Activated CD4-positive, alpha-beta memory T cell treated with anti-CD3 and anti-CD28 coated beads, Interleukin-2, amount 10 ng/mL, durations not matched to agents 7 days and 5 days (primary cell): ENCODE results near the gene STK32A. TPM values are rescaled to one million over a fixed set of nuclear protein-coding genes. Genes with fewer than 3 reads are reported as not detected.

Experiments
- CTCF ChIA-PET: fragments of 350-600 bp; sonication (Branson Sonifier 250); formaldehyde crosslinking; loops from one replicate; lab custom pipeline; 2021; ENCODE audit warnings: antibody characterized with exemption, inconsistent platforms; lab: Charles Lee
- POLR2A ChIA-PET: fragments of 350-600 bp; sonication (Branson Sonifier 250); formaldehyde crosslinking; loops from one replicate; lab custom pipeline; 2021; ENCODE audit warnings: antibody characterized with exemption; lab: Charles Lee
- DNase-seq: peaks from one replicate; pipeline ENCODE4 v3.0.0-alpha.2; 2020
- H3K27ac Mint-ChIP-seq: one replicate; pipeline ENCODE4 v1.8.0; 2021; ENCODE audit warnings: mild to moderate bottlenecking, mixed read lengths
- H3K27me3 Mint-ChIP-seq: one replicate; pipeline ENCODE4 v1.8.0; 2021; ENCODE audit warnings: mixed read lengths
- H3K36me3 Mint-ChIP-seq: one replicate; pipeline ENCODE4 v1.8.0; 2021; ENCODE audit warnings: low read depth, mixed read lengths
- H3K4me1 Mint-ChIP-seq: one replicate; pipeline ENCODE4 v1.8.0; 2021; ENCODE audit warnings: mixed read lengths
- H3K4me3 Mint-ChIP-seq: one replicate; pipeline ENCODE4 v1.8.0; 2021; ENCODE audit warnings: mild to moderate bottlenecking, mixed read lengths
- H3K9me3 Mint-ChIP-seq: one replicate; pipeline ENCODE4 v1.8.0; 2021; ENCODE audit warnings: mixed read lengths
- total RNA-seq, 2 experiments: library from RNA; stranded (reverse); gene quantifications; one replicate each; pipeline ENCODE4 v1.2.3, GENCODE V29; 2021

The STK32A gene
- total RNA-seq, 2 experiments from 2014 or later, result not detected

DNA sequence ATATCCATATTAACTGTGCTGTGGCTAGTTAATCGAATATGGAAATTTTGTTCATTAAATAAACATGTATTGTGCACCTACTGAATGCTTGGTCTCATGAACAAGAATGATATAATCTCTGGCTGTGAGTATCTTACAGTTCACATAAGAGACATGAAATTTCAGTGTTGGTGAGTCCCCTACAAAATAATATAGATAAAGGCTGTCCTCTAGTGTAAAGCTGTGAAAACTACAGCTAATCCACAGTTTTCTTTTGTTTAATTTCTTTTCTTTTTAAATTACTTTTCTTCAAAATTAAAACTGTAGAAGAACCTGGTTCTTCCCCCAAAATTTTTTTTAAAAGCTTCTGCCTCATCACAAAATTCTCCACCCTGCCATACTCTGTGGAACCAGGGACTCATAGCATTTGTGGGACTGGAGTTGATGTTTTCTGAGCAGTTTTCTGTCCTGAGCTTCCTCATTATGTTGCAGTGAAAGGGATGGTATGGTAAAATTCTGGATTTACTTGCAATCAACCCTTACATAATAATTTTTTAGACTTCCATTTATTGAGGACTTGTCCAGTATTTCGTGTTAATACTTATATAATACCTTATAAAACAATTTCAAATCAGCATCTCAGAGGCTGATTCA lies 135.0 kb downstream of the STK32A start:
- no peaks in the 10 kb centered on the region for H3K27me3 Mint-ChIP-seq
- H3K4me1 Mint-ChIP-seq, result no peaks in the 10 kb centered on the region
- ChIA-PET POLR2A (no interaction called here), CTCF (interaction anchor here (1.0 kb wide), 1 partner anchor 181 kb away, joined by 4 read pairs; no protein-coding TSS in a partner anchor)
- no peaks in the 10 kb centered on the region for H3K36me3 Mint-ChIP-seq
- no peak overlapping the region for H3K4me3 Mint-ChIP-seq
- no peak for DNase-seq
- no peak overlapping the region for H3K27ac Mint-ChIP-seq
- no peaks in the 10 kb centered on the region for H3K9me3 Mint-ChIP-seq

DNA sequence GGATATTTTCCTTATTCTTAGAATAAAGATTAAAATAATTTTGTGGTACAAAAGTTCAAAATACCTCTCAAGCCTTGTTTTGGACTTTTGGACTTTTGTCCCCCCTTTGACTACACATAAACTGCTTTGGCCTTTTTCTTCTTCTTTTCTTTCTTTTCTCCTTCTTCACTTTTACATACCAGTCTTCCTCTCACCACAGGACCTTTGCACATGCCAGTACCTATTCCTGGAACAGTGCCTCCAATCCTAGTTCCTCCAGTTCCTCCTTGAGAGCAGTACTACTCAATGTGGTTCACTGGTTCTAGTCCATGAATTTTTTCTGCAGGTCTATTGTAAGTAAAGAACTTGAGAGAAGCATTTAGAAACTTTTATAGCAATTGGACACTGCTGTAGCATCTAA lies 136.5 kb downstream of the STK32A start:
- POLR2A ChIA-PET, result no interaction called here
- no peak overlapping the region for H3K4me3 Mint-ChIP-seq

DNA sequence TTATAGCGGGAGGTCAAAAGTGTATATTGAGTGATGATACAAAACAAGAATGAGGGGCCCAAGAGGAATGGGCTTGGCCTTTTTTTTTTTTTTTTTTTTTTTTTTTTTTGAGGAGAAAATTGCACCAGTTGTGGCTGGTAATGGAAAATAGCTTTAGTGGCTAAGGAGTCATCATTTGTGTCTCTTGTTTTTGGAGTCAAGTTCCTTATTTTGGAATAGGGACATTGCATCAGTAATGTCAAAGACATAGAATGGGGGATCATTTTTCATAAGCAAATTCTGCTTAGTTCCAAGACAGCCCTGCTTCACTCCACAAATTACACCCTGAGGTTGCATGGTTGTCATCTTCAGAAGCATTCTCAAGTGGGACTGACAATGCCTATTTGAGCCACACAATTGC lies 137.4 kb downstream of the STK32A start:
- no peak overlapping the region for H3K27ac Mint-ChIP-seq
- H3K36me3 Mint-ChIP-seq, result no peaks in the 10 kb centered on the region
- POLR2A ChIA-PET, result no interaction called here
- H3K4me1 Mint-ChIP-seq, result no peaks in the 10 kb centered on the region
- no peak for DNase-seq
- H3K9me3 Mint-ChIP-seq, result no peaks in the 10 kb centered on the region
- no peaks in the 10 kb centered on the region for H3K27me3 Mint-ChIP-seq
- CTCF ChIA-PET, result no interaction called here
- H3K4me3 Mint-ChIP-seq, result no peak overlapping the region

More for the DNA sequence above, 136.5 kb downstream of the STK32A start:
- no peak overlapping the region for H3K27ac Mint-ChIP-seq
- no peaks in the 10 kb centered on the region for H3K27me3 Mint-ChIP-seq
- H3K9me3 Mint-ChIP-seq, result no peaks in the 10 kb centered on the region
- no peak for DNase-seq
- H3K36me3 Mint-ChIP-seq, result no peaks in the 10 kb centered on the region
- no peaks in the 10 kb centered on the region for H3K4me1 Mint-ChIP-seq
- CTCF ChIA-PET, result no interaction called here

DNA sequence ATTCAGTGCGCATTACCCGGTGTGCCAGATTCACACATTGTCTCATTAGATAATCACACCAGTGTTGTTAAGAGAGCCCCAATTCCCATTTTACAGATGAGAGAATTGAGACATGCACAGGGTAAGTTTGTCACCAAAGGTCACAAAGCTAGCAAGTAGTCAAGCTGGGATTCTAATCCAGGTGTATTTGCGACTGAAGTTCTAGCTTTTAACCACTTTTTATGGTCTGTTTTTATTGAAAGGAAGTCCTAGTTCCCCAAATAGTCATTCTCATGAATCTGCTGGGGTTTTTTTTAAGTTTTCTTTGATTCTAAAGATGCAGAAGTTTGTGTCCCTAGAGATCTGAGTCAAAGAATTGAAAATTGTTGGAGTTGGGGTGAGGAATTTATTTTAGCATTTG lies 138.5 kb downstream of the STK32A start:
- POLR2A ChIA-PET, result no interaction called here

GRCh38 chr5:147375151-147375550 lies 140.3 kb downstream of the STK32A start:
- H3K4me3 Mint-ChIP-seq, result no peak overlapping the region
- peaks cover 7% of the 10 kb centered on the region for H3K9me3 Mint-ChIP-seq
- no peak overlapping the region for H3K27ac Mint-ChIP-seq
- ChIA-PET CTCF (no interaction called here), POLR2A (interaction anchor here (0.7 kb wide), 1 partner anchor 173 kb away, joined by 3 read pairs; no protein-coding TSS in a partner anchor)
- H3K36me3 Mint-ChIP-seq, result no peaks in the 10 kb centered on the region
- no peaks in the 10 kb centered on the region for H3K4me1 Mint-ChIP-seq
- no peak for DNase-seq
- no peaks in the 10 kb centered on the region for H3K27me3 Mint-ChIP-seq

More for the DNA sequence above, 138.5 kb downstream of the STK32A start:
- Mint-ChIP-seq H3K4me3 (no peak overlapping the region), H3K27me3 (no peaks in the 10 kb centered on the region), H3K36me3 (no peaks in the 10 kb centered on the region), H3K9me3 (no peaks in the 10 kb centered on the region), H3K4me1 (no peaks in the 10 kb centered on the region), H3K27ac (no peak overlapping the region)
- DNase-seq, result no peak
- CTCF ChIA-PET, result no interaction called here

GRCh38 chr5:147377682-147378081 lies 142.9 kb downstream of the STK32A start:
- no peak for DNase-seq
- Mint-ChIP-seq H3K36me3 (no peaks in the 10 kb centered on the region), H3K27me3 (no peaks in the 10 kb centered on the region), H3K4me1 (no peaks in the 10 kb centered on the region), H3K27ac (no peak overlapping the region), H3K4me3 (no peak overlapping the region), H3K9me3 (peaks cover 7% of the 10 kb centered on the region)
- ChIA-PET POLR2A (no interaction called here), CTCF (no interaction called here)

DNA sequence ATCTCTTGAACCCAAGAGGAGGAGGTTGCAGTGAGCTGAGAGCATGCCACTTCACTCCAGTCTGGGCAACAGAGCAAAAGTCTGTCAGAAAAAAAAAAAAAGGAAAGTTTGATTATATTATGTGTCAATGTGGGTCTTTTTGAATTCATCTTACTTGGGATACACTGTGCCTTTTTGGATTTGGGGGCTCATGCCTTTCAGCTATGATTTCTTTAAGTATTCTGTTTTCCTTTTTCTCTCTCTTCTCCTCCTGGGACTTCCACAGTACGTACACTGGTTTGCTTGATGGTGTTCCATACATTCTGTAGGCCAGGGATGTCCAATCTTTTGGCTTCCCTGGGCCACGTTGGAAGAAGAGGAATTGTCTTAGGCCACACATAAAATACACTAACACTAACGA lies 146.7 kb downstream of the STK32A start:
- Mint-ChIP-seq H3K9me3 (peaks cover 7% of the 10 kb centered on the region), H3K4me3 (no peak overlapping the region)
- POLR2A ChIA-PET, result no interaction called here

DNA sequence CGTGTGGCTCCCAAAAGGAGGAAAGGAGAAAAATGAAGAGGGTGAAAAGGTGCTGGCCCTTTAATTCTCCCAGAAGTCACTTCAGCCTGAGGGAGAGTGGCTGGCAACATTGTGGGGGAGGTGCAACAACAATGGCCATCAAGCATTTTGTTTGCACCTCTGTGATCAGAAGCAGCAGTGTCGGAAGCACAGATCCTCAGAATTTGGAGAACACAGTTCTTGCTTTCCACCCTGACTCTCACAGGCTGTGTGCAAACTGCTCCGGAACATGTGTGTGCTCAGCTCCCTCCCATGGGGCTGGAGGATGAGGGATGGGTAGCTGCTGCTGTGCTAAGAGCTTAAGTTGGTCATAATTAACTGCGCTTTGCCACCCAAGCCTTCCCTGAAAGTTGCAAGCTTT lies 147.9 kb downstream of the STK32A start:
- H3K27ac Mint-ChIP-seq, result no peak overlapping the region
- POLR2A ChIA-PET, result no interaction called here
- H3K4me3 Mint-ChIP-seq, result no peak overlapping the region
- no peaks in the 10 kb centered on the region for H3K4me1 Mint-ChIP-seq
- DNase-seq, result no peak
- CTCF ChIA-PET, result no interaction called here
- peaks cover 7% of the 10 kb centered on the region for H3K9me3 Mint-ChIP-seq
- no peaks in the 10 kb centered on the region for H3K27me3 Mint-ChIP-seq
- no peaks in the 10 kb centered on the region for H3K36me3 Mint-ChIP-seq

More for the DNA sequence above, 146.7 kb downstream of the STK32A start:
- Mint-ChIP-seq H3K27ac (no peak overlapping the region), H3K36me3 (no peaks in the 10 kb centered on the region), H3K27me3 (no peaks in the 10 kb centered on the region), H3K4me1 (no peaks in the 10 kb centered on the region)
- DNase-seq, result no peak
- CTCF ChIA-PET, result interaction anchor here (1.2 kb wide), 1 partner anchor 10 kb away, joined by 3 read pairs; no protein-coding TSS in a partner anchor

DNA sequence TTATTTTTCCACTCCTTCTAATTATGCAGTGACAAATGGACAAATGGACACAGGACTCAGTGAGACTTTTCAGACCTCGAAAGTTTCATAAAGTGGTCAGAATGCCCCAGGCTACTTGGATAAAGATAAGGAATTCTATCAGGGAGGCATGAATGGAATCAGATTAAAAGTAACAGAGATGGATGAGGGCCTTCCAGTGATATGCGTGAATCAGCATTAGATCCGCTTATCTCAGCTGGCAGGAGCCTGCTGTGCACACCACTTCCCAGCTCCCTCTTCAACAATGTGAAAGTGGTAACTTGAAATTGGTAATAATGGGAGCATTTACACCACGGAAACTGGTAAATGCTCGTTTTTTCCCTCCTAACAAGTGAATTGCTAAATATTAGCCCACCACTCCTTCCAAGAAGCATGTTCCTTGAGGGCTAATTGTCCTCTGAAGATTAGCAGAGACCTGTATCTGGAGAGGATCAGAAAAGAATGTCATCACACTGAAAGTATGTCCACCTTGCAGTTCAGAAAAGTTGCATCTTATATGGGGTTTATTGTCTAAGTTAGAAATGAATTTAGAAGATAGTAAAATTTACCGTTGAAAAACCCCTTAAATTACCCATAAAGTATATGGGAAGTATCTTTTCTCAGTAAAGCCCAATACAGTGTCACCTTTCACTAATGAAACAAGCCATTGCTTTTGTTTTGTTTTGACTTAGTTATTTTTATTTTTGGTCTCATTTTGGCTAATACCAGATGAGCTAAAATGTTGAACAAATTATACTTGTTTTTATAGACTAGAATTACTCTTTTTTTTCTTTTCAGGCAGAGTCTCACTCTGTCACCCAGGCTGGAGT lies 149.7 kb downstream of the STK32A start:
- no peaks in the 10 kb centered on the region for H3K27me3 Mint-ChIP-seq
- H3K9me3 Mint-ChIP-seq, result peaks cover 2% of the 10 kb centered on the region
- H3K4me3 Mint-ChIP-seq, result no peak overlapping the region
- no peak for DNase-seq
- ChIA-PET POLR2A (no interaction called here), CTCF (no interaction called here)
- H3K27ac Mint-ChIP-seq, result no peak overlapping the region
- no peaks in the 10 kb centered on the region for H3K4me1 Mint-ChIP-seq
- no peaks in the 10 kb centered on the region for H3K36me3 Mint-ChIP-seq

GRCh38 chr5:147387109-147387508 lies 152.3 kb downstream of the STK32A start:
- ChIA-PET CTCF (no interaction called here), POLR2A (no interaction called here)
- H3K27ac Mint-ChIP-seq, result no peak overlapping the region
- no peaks in the 10 kb centered on the region for H3K4me1 Mint-ChIP-seq
- no peak overlapping the region for H3K4me3 Mint-ChIP-seq
- no peaks in the 10 kb centered on the region for H3K9me3 Mint-ChIP-seq
- DNase-seq, result no peak
- H3K27me3 Mint-ChIP-seq, result no peaks in the 10 kb centered on the region
- H3K36me3 Mint-ChIP-seq, result no peaks in the 10 kb centered on the region

DNA sequence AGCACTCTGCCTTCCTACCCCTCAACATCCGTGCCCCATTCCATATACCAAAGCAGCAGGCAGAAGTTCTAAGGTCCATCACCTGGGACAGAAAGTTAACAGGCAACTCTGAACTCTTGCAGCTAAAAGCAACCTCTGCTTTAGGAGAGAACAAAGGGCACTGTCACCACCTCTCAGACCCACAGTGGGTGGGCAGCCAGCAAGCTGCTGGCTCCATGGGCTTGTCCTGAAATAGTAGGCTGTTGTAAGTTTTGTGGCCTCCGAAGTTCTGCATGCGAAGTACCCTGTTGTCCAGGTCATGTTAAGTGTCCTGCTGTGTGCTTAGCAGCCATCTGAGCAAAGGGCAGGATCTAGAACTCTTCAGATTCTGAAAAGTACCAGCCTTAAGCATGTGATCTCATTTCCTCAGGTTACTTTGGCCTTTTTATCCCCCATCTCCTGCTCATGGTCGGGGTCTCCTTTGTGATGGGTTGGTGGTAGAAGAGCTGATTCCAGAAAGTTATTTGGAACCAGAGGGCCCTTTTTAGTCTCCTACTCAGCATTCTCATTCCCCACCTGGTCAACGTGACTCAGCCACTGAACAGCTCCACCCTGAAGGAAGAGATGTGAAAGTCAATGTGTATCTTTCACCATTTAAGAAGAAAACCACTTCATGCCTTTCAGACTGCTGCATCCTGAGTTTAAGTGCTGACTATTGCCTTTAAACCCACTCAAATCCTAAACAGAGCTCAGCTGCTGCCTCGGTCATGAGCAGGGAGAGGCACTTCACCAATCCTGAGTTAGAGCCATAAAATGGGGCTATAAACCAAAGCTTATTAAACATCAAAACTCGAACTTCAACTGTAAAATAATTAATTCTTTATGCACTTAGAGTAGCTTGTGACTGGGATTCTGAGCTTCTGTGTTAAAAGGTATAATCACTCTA lies 153.6 kb downstream of the STK32A start:
- CTCF ChIA-PET, result interaction anchor here (0.8 kb wide), 1 partner anchor 9 kb away, joined by 3 read pairs; no protein-coding TSS in a partner anchor
- POLR2A ChIA-PET, result no interaction called here
- no peak for DNase-seq
- no peaks in the 10 kb centered on the region for H3K36me3 Mint-ChIP-seq
- H3K4me1 Mint-ChIP-seq, result no peaks in the 10 kb centered on the region
- no peaks in the 10 kb centered on the region for H3K9me3 Mint-ChIP-seq
- H3K27me3 Mint-ChIP-seq, result no peaks in the 10 kb centered on the region
- H3K27ac Mint-ChIP-seq, result no peak overlapping the region
- H3K4me3 Mint-ChIP-seq, result no peak overlapping the region

DNA sequence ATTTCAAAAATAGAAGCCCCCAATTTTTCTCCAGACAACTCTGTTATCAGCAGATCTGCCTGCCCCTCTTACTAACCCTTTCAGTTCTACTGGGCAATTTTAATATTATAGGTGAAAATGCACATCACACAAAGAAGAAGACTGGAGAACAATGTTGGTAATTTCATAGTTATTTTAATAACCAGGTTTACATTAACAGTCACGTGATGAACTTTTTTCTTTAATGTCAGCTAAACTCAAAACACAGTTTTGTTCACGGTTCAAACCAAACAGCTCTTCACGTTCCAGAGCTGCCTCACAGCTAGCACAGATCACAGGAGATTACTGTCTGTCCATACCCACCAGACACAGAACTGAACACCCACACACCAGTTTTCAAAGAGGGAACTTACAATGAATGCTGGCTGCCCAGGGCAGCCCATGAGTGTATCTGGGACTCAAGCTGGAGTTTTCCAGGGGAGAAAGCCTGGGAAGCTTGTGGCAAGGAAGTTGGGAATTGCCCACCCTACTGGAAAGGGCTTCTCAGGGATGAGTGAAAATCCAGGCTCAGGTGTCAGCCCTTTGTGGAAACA lies 155.9 kb downstream of the STK32A start:
- ChIA-PET CTCF (interaction anchor here (0.7 kb wide), 1 partner anchor 70 kb away, joined by 3 read pairs; no protein-coding TSS in a partner anchor), POLR2A (no interaction called here)
- H3K4me3 Mint-ChIP-seq, result no peak overlapping the region
- H3K27ac Mint-ChIP-seq, result no peak overlapping the region
- no peaks in the 10 kb centered on the region for H3K9me3 Mint-ChIP-seq
- no peak for DNase-seq
- H3K27me3 Mint-ChIP-seq, result no peaks in the 10 kb centered on the region
- H3K36me3 Mint-ChIP-seq, result no peaks in the 10 kb centered on the region
- no peaks in the 10 kb centered on the region for H3K4me1 Mint-ChIP-seq
